Uterus (tissue), 4 donors: Measurements from ENCODE around the gene GAREM1. TPM values are rescaled to one million over a fixed set of nuclear protein-coding genes. Genes with fewer than 3 reads are reported as not detected.

ENCODE experiments used
- DNase-seq, 2 donors: peaks; one replicate each; pipeline ENCODE4 v3.0.0-alpha.2; 2019 to 2020
- H3K27ac ChIP-seq, 2 donors: fragments of 200-600 bp; sonication (generic); 1 replicate in 1 of 2; 2 replicates in 1 of 2; pipeline ENCODE4 v1.5.1; 2016 to 2018
- H3K27me3 ChIP-seq, 2 donors: fragments of 200-600 bp; sonication (generic); one replicate each; pipeline ENCODE4 v1.5.1; 2018 to 2019; ENCODE audit warnings: control low read depth in 1 of 2
- H3K36me3 ChIP-seq, 2 donors: fragments of 200-600 bp; sonication (generic); one replicate each; pipeline ENCODE4 v1.5.1; 2019; ENCODE audit warnings: control low read depth in 1 of 2
- H3K4me1 ChIP-seq, 2 donors: fragments of 200-600 bp; sonication (generic); one replicate each; pipeline ENCODE4 v1.5.1; 2018 to 2019; ENCODE audit warnings: control low read depth in 1 of 2
- H3K4me3 ChIP-seq, 2 donors: fragments of 200-600 bp; sonication (generic); 1 replicate in 1 of 2; 2 replicates in 1 of 2; pipeline ENCODE4 v1.5.1; 2018 to 2019; ENCODE audit warnings: mild to moderate bottlenecking in 1 of 2
- H3K9me3 ChIP-seq, 2 donors: fragments of 200-600 bp; sonication (generic); one replicate each; pipeline ENCODE4 v1.5.1; 2019; ENCODE audit warnings: control low read depth in 1 of 2
- CTCF ChIP-seq, 4 experiments: fragments of 200-600 bp in 2 of 4; fragments of 450-650 bp in 2 of 4; sonication (generic) in 2 of 4; IDR thresholded peaks; one replicate each; pipeline ENCODE4 v1.5.1; 2016 to 2019; ENCODE audit warnings: antibody characterized with exemption in 4 of 4, mild to moderate bottlenecking in 2 of 4, moderate library complexity in 1 of 4
- POLR2A ChIP-seq, 2 donors: fragments of 450-650 bp; IDR thresholded peaks; one replicate each; pipeline ENCODE4 v1.6.1; 2016; ENCODE audit warnings: antibody characterized with exemption in 2 of 2, mild to moderate bottlenecking in 1 of 2, moderate library complexity in 1 of 2
- intact Hi-C: fragments of 100-400 bp; cut with DNase I; formaldehyde crosslinking; loops from one replicate; pipeline ENCODE4 v1.15.1; 2023; ENCODE audit warnings: low total_unique reads
- total RNA-seq, 4 donors: library from RNA; depleted of rRNA in 3 of 4; stranded (reverse); fragments of >200 nt in 3 of 4; gene quantifications; one replicate each; pipeline versions ENCODE4 v1.1.0 to v1.2.4, GENCODE V29; 2014 to 2023
- donor health status: DM: yes; HTN: yes; CAD: no.

Gene GAREM1
- total RNA-seq, 4 donors from 2014 or later: 1.5 to 12.0 (median 5.9) TPM

DNA sequence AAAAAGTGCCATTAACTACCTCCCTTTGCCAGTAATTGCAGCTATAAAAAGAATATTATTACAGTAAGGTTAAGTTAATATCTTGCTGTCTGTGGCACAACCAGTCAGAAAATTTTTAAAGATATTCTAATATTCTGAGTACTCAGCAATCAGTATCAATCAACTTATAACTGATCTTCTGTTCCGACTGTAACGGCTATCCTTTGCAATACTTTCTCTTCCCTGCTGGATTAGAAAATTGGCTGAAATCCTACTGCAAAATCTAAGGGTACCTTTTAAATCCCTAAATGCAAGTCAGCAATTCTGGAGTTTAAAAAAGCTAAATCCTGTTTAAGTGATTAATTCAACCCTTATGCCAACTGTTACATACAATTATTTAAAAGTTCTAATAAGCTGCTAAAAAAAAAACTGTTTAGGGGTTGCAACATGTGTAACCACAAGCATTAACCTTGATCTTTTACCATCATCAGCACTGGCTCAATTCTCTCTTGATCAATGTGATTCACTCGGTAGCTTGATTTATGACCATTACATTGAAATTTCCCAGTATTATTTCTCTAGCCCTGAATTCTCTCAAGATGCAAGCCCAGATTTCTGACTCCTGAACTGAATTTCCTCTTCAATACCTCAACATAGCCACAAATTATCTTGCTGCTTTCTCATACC lies 20.5 kb downstream of the GAREM1 start:
- Histone ChIP-seq H3K9me3 (no peaks in the 10 kb centered on the region), H3K4me3 (no peak overlapping the region), H3K27ac (no peak overlapping the region), H3K27me3 (no peaks in the 10 kb centered on the region), H3K4me1 (no peaks in the 10 kb centered on the region), H3K36me3 (no peaks in the 10 kb centered on the region)
- TF ChIP-seq CTCF (IDR thresholded peaks at IDR 0.05) (no peak), POLR2A (IDR thresholded peaks at IDR 0.05) (no peak)
- intact Hi-C loops: no loop called here
- DNase-seq: no peak

GRCh38 chr18:32446780-32447179 lies 23.9 kb downstream of the GAREM1 start:
- H3K36me3 ChIP-seq: no peaks in the 10 kb centered on the region
- no peaks in the 10 kb centered on the region for H3K4me1 ChIP-seq
- no peaks in the 10 kb centered on the region for H3K27me3 ChIP-seq
- no peaks in the 10 kb centered on the region for H3K9me3 ChIP-seq
- H3K4me3 ChIP-seq: no peak overlapping the region
- intact Hi-C loops: no loop called here
- TF ChIP-seq POLR2A (IDR thresholded peaks at IDR 0.05) (no peak), CTCF (IDR thresholded peaks at IDR 0.05) (no peak)
- no peak for DNase-seq
- H3K27ac ChIP-seq: no peak overlapping the region

DNA sequence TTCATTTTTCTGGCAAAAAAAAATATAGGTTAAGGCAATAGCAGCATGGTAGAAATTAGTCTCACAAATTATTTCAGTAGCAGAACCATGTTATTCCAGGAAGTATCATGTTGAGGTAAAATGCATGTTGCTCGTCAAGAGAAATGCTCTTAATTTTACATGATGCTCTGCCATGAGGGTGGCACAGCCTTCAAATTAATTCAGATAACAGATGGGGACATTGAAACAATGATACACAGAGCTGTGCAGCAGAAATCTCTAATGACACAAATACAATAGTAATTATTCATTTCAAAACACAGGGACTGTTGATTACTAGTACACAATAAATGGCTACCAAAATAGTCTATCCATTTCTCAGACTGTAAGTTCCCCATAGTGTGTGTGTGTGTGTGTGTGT lies 24.8 kb downstream of the GAREM1 start:
- Histone ChIP-seq H3K27me3 (no peaks in the 10 kb centered on the region), H3K4me3 (no peak overlapping the region), H3K4me1 (no peaks in the 10 kb centered on the region), H3K36me3 (no peaks in the 10 kb centered on the region), H3K27ac (no peak overlapping the region), H3K9me3 (no peaks in the 10 kb centered on the region)
- no peak for DNase-seq
- intact Hi-C loops: no loop called here
- TF ChIP-seq CTCF (IDR thresholded peaks at IDR 0.05): no peak
- TF ChIP-seq POLR2A (IDR thresholded peaks at IDR 0.05): no peak

DNA sequence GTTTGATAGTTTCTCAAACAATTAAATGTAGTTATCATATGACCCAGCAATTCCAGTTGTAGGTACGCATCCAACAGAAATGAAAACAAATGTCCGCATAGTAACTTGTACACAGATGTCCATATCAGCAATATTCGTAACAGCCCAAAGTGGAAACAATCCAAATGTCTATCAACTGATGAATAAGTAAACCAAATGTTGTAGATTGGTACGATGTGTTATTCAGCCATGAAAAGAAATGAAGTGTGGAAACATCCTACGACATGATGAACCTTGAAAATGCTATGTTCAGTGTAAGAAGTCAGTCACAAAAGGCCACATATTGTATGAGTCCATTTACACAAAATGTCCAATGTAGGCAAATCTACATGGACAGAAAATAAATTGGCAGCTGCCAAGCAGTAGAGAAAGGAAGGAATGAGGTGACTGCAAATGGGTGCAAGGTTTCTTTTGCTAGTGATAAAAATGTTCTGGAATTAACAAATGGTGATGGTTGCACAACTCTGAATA lies 26.9 kb downstream of the GAREM1 start:
- Histone ChIP-seq H3K9me3 (no peaks in the 10 kb centered on the region), H3K27me3 (no peaks in the 10 kb centered on the region), H3K27ac (no peak overlapping the region), H3K4me1 (no peaks in the 10 kb centered on the region), H3K36me3 (no peaks in the 10 kb centered on the region), H3K4me3 (no peak overlapping the region)
- intact Hi-C loops: no loop called here
- no peak for DNase-seq
- no peak for TF ChIP-seq CTCF (IDR thresholded peaks at IDR 0.05)
- no peak for TF ChIP-seq POLR2A (IDR thresholded peaks at IDR 0.05)

- no peak overlapping the region for H3K27ac ChIP-seq
- no peaks in the 10 kb centered on the region for H3K9me3 ChIP-seq
- TF ChIP-seq POLR2A (IDR thresholded peaks at IDR 0.05) (no peak), CTCF (IDR thresholded peaks at IDR 0.05) (no peak)
- no peaks in the 10 kb centered on the region for H3K27me3 ChIP-seq
- no peak overlapping the region for H3K4me3 ChIP-seq
- DNase-seq: no peak
- no peaks in the 10 kb centered on the region for H3K36me3 ChIP-seq
- no peaks in the 10 kb centered on the region for H3K4me1 ChIP-seq
- intact Hi-C loops: no loop called here
Measured at GRCh38 chr18:32443033-32443705, 27.5 kb downstream of the GAREM1 start.
